RWPE2 (cell line): ENCODE measurements around the gene TST.

Experiments
- ATAC-seq: fragments of 200-7000 bp; cut with Tn5 transposase; 3 replicates; pipeline ENCODE4 v1.9.1; 2021; ENCODE audit warnings: low read depth
- DNase-seq: peaks from one replicate; pipeline ENCODE4 v3.0.0-alpha.2; 2020; ENCODE audit warnings: low spot score
- H3K27ac ChIP-seq: fragments of 450-650 bp; 2 replicates; pipeline ENCODE4 v1.5.1; 2017; ENCODE audit warnings: mild to moderate bottlenecking; ENCODE audit not compliant: poor library complexity, severe bottlenecking
- H3K27me3 ChIP-seq: fragments of 250-450 bp; sonication (Bioruptor Pico); 2 replicates; pipeline ENCODE4 v1.5.1; 2021; ENCODE audit warnings: mild to moderate bottlenecking, moderate library complexity; ENCODE audit not compliant: insufficient read depth, poor library complexity, severe bottlenecking
- H3K36me3 ChIP-seq: fragments of 250-450 bp; sonication (Bioruptor Pico); 2 replicates; pipeline ENCODE4 v1.5.1; 2020; ENCODE audit warnings: low read depth, mild to moderate bottlenecking, moderate library complexity
- H3K4me1 ChIP-seq: fragments of 250-450 bp; sonication (Bioruptor Pico); 2 replicates; pipeline ENCODE4 v1.5.1; 2021; ENCODE audit warnings: mild to moderate bottlenecking, moderate library complexity; ENCODE audit not compliant: insufficient read depth, poor library complexity, severe bottlenecking
- H3K4me3 ChIP-seq: fragments of 250-450 bp; sonication (Bioruptor Pico); 2 replicates; pipeline ENCODE4 v1.5.1; 2021; ENCODE audit warnings: mild to moderate bottlenecking, moderate library complexity; ENCODE audit not compliant: severe bottlenecking
- H3K9me3 ChIP-seq: fragments of 250-450 bp; sonication (Bioruptor Pico); 2 replicates; pipeline ENCODE4 v1.5.1; 2021; ENCODE audit warnings: mild to moderate bottlenecking, moderate library complexity; ENCODE audit not compliant: severe bottlenecking
- TF ChIP-seq, protein P1 (sequence below): fragments of 450-650 bp; IDR thresholded peaks from one replicate; pipeline ENCODE4 v1.5.1; 2017; ENCODE audit warnings: mild to moderate bottlenecking, moderate library complexity; ENCODE audit not compliant: poor library complexity, severe bottlenecking

The TST gene

DNA sequence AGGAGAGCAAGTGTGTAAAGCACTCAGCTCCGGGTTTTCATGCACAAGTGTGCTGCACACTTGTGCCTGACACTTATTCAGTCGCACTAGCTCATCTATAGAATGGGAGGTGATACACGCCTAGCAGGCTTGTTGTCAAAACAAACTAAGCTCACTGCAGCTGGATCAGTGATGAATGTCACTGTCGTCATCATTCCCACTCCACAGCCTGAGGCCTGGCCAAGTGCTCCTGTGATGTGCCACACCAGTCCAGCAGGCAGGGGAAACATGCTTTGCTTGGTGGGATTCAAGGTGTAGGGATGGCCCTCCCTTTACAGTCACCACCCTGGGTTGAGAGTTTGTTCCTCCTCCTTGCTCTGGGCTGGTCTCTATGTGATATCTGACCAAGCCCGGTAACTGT lies 7.1 kb upstream of the TST start:
- TF ChIP-seq, protein P1, sequence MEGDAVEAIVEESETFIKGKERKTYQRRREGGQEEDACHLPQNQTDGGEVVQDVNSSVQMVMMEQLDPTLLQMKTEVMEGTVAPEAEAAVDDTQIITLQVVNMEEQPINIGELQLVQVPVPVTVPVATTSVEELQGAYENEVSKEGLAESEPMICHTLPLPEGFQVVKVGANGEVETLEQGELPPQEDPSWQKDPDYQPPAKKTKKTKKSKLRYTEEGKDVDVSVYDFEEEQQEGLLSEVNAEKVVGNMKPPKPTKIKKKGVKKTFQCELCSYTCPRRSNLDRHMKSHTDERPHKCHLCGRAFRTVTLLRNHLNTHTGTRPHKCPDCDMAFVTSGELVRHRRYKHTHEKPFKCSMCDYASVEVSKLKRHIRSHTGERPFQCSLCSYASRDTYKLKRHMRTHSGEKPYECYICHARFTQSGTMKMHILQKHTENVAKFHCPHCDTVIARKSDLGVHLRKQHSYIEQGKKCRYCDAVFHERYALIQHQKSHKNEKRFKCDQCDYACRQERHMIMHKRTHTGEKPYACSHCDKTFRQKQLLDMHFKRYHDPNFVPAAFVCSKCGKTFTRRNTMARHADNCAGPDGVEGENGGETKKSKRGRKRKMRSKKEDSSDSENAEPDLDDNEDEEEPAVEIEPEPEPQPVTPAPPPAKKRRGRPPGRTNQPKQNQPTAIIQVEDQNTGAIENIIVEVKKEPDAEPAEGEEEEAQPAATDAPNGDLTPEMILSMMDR = no peak
- H3K36me3 ChIP-seq = peaks cover 41% of the 10 kb centered on the region
- DNase-seq = no peak
- H3K27me3 ChIP-seq = no peaks in the 10 kb centered on the region
- ATAC-seq = no peak; the same call in 2 of the 3 replicates
- no peak overlapping the region for H3K27ac ChIP-seq
- H3K9me3 ChIP-seq = no peaks in the 10 kb centered on the region
- H3K4me1 ChIP-seq = no peaks in the 10 kb centered on the region
- H3K4me3 ChIP-seq = no peak overlapping the region

DNA sequence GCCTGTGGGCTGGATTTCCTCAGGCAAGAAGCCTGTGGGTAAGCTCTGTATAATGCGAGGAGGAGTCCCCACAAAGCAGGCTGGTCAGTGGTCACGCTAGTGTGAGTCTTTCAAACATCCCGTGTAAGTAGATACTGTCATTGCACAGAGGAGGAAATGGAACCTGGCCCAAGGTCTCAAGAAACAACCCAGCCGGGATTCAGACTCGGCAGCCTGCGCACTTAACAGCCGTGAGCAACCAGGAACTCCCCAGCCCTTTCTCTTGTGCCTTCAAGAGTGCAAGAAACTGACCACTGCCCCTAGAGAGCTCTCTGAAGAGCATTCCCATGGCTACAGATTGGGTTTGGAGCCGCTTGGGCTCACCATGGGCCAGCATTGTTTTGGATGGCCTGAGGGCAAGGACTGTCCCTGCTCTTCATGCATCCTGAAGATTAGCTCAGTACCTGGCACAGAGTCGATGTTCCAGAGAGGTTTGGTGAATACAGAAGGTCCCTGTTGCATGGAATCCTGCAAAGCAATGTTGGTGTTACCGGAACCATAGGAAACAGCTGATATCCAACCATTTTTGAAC lies 6.3 kb upstream of the TST start:
- no peaks in the 10 kb centered on the region for H3K27me3 ChIP-seq
- no peak for ATAC-seq

DNA sequence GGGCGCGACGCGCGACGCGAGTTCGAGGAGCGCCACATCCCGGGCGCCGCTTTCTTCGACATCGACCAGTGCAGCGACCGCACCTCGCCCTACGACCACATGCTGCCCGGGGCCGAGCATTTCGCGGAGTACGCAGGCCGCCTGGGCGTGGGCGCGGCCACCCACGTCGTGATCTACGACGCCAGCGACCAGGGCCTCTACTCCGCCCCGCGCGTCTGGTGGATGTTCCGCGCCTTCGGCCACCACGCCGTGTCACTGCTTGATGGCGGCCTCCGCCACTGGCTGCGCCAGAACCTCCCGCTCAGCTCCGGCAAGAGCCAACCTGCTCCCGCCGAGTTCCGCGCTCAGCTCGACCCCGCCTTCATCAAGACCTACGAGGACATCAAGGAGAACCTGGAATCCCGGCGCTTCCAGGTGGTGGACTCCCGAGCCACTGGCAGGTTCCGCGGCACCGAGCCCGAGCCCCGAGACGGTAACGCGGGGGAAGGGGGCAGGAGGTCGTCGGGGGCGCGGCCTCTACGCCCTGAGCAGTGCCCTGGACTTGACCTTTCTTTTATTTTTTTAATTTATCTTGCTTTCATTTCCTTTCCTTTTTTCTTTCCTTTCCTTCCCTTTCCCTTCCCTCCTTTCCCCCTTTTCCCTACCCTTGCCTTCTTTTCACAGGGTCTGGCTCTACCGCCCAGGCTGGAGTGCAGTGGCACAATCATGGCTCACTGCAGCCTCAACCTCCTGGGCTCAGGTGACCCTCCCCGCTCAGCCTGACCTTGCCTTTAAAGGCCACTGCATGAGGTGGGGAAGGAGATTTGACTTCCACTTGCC lies 5.3 kb upstream of the TST start:
- H3K36me3 ChIP-seq = peaks cover 44% of the 10 kb centered on the region

More for the DNA sequence above, 6.3 kb upstream of the TST start:
- Histone ChIP-seq H3K4me3 (no peak overlapping the region), H3K27ac (no peak overlapping the region), H3K4me1 (no peaks in the 10 kb centered on the region), H3K9me3 (no peaks in the 10 kb centered on the region), H3K36me3 (peaks cover 44% of the 10 kb centered on the region)
- TF ChIP-seq, protein P1 = no peak
- no peak for DNase-seq

DNA sequence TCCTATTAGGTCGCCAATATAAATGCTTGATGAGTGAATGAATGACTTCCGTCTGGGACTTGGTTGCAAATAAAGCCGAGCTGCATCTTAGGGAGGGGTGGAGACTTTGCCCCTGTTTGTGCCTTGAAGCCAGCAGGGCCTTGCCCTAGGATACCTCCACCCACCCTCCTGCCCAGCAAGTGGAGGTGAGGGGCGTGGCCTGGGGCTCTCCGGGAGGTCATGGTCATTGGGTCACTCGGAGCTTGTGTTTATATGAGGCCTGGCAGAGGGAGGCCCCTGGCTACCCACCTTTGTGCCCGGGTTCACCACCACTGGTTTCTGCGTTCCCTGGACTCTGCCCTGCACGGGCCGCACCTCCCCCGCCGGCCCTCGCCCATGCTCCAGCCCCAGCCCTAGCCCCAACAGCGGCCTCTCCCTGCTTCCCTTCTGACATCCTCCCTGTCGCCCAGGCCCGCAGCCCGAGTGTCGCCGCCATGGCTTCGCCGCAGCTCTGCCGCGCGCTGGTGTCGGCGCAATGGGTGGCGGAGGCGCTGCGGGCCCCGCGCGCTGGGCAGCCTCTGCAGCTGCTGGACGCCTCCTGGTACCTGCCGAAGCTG lies 4.6 kb upstream of the TST start:
- TF ChIP-seq, protein P1 = no peak
- no peak for DNase-seq
- ATAC-seq = no peak
- Histone ChIP-seq H3K27me3 (no peaks in the 10 kb centered on the region), H3K9me3 (no peaks in the 10 kb centered on the region), H3K4me3 (no peak overlapping the region), H3K27ac (no peak overlapping the region), H3K4me1 (no peaks in the 10 kb centered on the region), H3K36me3 (peaks cover 44% of the 10 kb centered on the region)

More for the DNA sequence above, 5.3 kb upstream of the TST start:
- Histone ChIP-seq H3K4me1 (no peaks in the 10 kb centered on the region), H3K27ac (no peak overlapping the region), H3K9me3 (no peaks in the 10 kb centered on the region), H3K27me3 (no peaks in the 10 kb centered on the region), H3K4me3 (no peak overlapping the region)
- no peak for ATAC-seq
- DNase-seq = no peak
- TF ChIP-seq, protein P1 = no peak
